HepG2 (cell line): ENCODE data around the gene COL18A1.

Experiments
- MAFK ChIP-seq, 2 experiments: IDR thresholded peaks in 1 of 2; conservative IDR thresholded peaks in 1 of 2; 2 replicates each; pipeline ENCODE4 v1.6.1; 2011; ENCODE audit warnings: improper control_type of control experiment in 2 of 2, low read length in 2 of 2
- NCOA1 ChIP-seq: sonication (generic); formaldehyde crosslinking; IDR thresholded peaks from 2 replicates; pipeline ENCODE4 v1.9.0; 2021; ENCODE audit warnings: missing genetic modification reagents
- NR2C2 ChIP-seq: sonication (generic); formaldehyde crosslinking; IDR thresholded peaks from 2 replicates; pipeline ENCODE4 v1.4.0; 2020; ENCODE audit warnings: missing genetic modification reagents, mild to moderate bottlenecking, moderate library complexity, borderline replicate concordance
- SRF ChIP-seq: IDR thresholded peaks from 2 replicates; pipeline ENCODE4 v1.6.1; 2011; ENCODE audit warnings: mild to moderate bottlenecking, low read depth, low read length, moderate library complexity
- YY1 ChIP-seq: IDR thresholded peaks from 2 replicates; pipeline ENCODE4 v1.6.1; 2011; ENCODE audit warnings: low read length, low read depth, moderate library complexity, mild to moderate bottlenecking; ENCODE audit not compliant: insufficient read depth, insufficient replicate concordance
- ZBTB42 ChIP-seq: sonication (generic); formaldehyde crosslinking; IDR thresholded peaks from 2 replicates; pipeline ENCODE4 v1.5.0; 2020; ENCODE audit warnings: mild to moderate bottlenecking, missing genetic modification reagents
- ZNF260 ChIP-seq: sonication (generic); formaldehyde crosslinking; IDR thresholded peaks from 2 replicates; pipeline ENCODE4 v1.4.0; 2020; ENCODE audit warnings: missing genetic modification reagents, low read depth, mild to moderate bottlenecking, borderline replicate concordance
- ZNF292 ChIP-seq: sonication (generic); formaldehyde crosslinking; IDR thresholded peaks from 2 replicates; pipeline ENCODE4 v1.8.1; 2022; ENCODE audit warnings: mild to moderate bottlenecking, low read depth, missing genetic modification reagents, borderline replicate concordance
- ZNF543 ChIP-seq: sonication (generic); formaldehyde crosslinking; IDR thresholded peaks from 2 replicates; pipeline ENCODE4 v1.4.0; 2020; ENCODE audit warnings: mild to moderate bottlenecking, missing genetic modification reagents

GRCh38 chr21:45457832-45458172, 52.8 kb downstream of the COL18A1 start:
- no peak for TF ChIP-seq YY1
- TF ChIP-seq NCOA1 (CRISPR knock-in tag), result no peak
- TF ChIP-seq NR2C2 (CRISPR knock-in tag), result no peak
- TF ChIP-seq MAFK (conservative IDR thresholded peaks at IDR 0.05 in 1 of 2, IDR thresholded peaks at IDR 0.05 in 1 of 2; ENCODE audit: low read length in 2 of 2), result no peak
- TF ChIP-seq SRF, result no peak
- no peak for TF ChIP-seq ZNF543
- no peak for TF ChIP-seq ZBTB42 (CRISPR knock-in tag)
- no peak for TF ChIP-seq ZNF292 (CRISPR knock-in tag)
- TF ChIP-seq ZNF260 (CRISPR knock-in tag), result no peak
